Embryonic facial prominence (tissue), 1 donor: ENCODE results near the gene SUPT3H.
"Not testable (repeated sequence)": the region's sequence is repeated elsewhere in the genome, so short reads cannot be mapped to it uniquely, and the experiment has no call there.

ENCODE experiments used
- DNase-seq: peaks from one replicate; pipeline ENCODE4 v3.0.0-alpha.2; 2016; ENCODE audit errors: extremely low spot score

SUPT3H gene

DNA sequence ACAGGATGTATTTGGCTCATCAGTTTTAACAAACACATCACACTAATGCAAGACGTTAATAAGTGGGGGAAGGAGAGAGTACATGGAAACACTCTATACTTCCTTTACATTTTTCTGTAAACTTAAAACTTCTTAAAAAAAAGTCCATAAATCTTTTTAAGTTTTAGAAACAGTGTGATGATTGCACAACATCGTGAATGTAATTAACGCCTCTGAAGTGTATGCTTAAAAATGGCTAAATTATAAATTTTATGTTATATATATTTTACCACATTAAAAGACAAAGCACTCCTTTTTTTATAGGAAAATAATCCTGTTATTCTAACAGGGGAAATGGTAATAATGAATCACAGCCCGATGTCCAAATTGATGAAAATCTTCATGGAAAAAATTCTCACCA, 193.7 kb downstream of the SUPT3H start:
- no peak for DNase-seq

DNA sequence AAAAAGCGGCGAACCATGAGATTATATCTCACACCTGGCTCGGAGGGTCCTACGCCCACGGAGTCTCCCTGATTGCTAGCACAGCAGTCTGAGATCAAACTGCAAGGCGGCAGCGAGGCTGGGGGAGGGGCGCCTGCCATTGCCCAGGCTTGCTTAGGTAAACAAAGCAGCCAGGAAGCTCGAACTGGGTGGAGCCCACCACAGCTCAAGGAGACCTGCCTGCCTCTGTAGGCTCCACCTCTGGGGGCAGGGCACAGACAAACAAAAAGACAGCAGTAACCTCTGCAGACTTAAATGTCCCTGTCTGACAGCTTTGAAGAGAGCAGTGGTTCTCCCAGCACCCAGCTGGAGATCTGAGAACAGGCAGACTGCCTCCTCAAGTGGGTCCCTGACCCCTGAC, 201.4 kb downstream of the SUPT3H start:
- DNase-seq: not testable (repeated sequence)

DNA sequence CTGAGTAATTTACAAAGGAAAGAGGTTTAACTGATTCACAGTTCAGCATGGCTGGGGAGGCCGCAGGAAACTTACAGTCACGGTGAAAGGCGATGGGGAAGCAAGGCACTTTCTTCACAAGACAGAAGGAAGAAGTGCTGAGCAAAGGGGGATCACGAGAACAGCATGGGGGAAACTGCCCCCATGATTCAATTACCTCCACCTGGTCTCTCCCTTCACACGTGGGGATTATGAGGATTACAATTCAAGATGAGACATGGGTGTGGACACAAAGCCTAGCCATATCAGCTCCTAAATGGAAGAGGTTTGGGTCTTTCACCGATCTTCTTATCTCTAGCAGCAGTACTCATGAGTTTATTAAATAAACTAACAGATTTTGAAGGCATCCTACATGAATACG, 202.5 kb downstream of the SUPT3H start:
- DNase-seq: no peak

DNA sequence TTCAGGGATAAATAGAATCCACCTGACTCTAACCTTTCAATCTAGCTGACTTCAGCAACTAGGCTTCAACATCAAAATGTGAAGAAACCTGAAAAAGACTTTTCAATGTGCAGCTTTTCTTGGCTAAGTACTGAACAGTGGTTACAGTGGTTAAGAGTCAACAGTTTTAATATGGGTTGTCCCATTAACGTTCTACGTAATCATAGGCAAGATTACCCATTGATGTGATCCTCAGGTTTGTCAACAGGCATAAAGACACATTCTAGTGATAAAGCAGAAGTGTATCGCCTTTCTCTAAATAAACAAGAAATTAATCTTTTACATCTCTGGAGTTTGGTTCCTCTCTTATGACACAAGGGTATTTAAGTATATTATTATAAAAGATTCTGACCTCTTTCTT, 203.7 kb downstream of the SUPT3H start:
- no peak for DNase-seq

- no peak for DNase-seq
These were observed 206.4 kb downstream of the SUPT3H start for GRCh38 chr6:45171380-45171779.

DNA sequence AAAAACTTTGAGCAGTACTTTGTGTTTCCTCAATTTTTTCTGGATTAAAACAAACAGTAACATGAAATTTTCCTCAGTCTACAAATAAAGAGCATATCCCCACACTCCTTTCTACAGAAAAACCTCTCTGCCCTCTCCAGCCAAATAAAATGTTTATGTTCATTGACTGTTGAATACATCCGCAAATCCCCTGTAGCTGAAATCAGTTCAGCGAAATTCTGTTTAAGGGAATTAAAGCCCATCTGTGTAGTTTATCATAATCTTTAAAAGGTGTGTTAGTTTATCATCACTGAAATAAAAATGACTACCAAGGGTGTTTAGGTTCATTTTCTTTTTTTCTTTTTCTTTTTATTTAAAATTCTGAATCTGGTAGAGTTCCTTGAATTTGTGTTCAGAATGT, 207.4 kb downstream of the SUPT3H start:
- no peak for DNase-seq

DNA sequence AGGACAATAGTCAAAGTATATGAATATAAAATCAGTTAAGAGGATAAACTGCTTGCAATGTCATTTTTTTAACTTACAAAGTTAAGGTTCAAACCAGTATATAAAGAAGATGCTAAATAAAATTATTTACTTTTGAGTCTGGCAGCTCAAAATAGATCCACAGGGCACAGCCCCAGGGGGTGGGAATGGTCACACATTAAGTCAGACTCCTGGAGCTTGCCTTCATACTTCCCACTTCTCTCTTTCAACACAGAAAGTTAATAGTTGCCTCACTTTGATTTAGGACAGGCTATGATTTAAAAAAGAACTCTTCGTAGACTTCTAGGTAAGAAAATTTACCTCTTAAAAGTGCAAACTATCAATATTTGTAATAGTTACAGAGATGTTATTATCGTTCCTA, 207.9 kb downstream of the SUPT3H start:
- no peak for DNase-seq

DNA sequence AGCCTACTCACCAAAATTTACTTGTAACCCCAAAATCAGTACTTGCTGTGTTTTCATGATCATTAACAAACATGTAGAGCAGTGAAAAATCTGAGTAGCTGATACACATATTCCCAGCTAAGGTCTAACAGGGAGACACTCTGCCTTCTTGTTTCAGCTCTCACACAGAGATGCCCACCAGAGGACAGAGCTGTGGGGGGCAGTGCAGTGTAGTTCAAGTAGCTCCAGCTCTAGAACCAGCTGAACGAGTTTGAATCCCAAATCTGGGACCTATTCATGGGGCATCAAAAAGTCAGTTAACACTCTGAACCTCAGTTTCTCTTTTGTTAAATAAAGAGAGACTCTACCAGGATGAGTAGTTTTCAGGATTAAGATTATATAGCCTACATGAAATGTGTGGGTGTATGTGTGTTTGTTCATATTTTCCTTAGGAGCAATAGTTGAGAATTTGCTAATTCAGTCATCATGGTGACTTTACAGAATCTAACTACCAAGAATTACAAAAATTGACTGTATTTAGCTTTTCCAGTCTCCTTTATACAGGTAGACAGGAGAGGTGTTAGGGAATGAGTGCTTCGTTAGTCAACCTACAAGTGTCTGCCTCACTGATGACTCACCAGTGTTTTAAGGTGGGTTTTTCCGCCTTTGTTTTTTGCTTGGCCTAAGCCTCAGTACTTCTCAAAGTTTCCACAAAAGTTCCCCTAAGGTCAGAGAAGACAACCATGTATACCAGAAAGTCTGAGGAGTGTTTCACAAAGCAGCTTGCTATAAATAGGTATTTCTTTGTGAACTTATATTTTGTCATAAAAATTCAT, 213.6 kb downstream of the SUPT3H start:
- DNase-seq: no peak

DNA sequence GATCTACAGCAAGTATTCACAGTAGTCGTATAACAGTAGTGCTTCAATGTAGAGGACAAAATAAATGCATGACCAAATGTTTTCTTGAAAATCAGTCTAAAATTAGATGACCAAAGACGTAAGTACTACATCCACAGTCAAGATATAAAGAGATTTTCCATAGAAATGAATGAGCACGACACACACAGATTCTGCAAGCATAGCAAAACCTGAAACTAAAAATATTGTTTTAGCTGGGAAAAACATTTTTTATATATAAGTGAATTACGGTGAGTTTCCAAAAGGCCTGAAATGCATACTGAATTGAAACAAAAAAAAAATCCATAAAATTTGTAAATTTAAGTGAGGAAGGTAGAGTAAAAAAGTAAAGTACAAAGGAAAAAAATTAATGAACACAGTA, 217.4 kb downstream of the SUPT3H start:
- no peak for DNase-seq

GRCh38 chr6:45156075-45156474, 221.7 kb downstream of the SUPT3H start:
- no peak for DNase-seq

DNA sequence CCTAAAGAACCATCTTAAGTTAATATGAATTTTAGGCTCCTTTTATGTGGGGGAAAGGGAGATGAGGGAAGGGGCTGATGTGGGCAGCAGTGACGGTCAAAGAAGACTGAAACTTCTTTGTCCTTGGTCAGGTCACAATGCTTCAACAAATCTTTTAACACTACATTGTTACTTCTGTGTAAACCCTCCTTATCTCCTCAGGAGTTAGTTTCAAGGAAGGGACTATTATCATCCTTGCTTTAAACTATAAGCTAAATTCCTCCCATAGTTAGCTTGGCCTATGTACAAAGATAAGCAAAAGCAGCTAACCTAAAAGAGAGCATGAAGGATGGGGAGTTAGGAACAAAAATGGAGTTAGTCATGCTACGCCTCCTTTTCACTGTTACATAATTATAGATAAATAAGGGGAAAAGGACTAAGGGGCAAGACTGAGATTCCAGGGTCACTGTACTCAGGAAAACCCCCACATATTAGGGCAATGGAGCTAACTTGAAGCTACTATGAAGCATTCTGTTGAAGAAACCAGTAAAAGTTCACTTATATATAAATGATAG, 222.3 kb downstream of the SUPT3H start:
- DNase-seq: no peak

DNA sequence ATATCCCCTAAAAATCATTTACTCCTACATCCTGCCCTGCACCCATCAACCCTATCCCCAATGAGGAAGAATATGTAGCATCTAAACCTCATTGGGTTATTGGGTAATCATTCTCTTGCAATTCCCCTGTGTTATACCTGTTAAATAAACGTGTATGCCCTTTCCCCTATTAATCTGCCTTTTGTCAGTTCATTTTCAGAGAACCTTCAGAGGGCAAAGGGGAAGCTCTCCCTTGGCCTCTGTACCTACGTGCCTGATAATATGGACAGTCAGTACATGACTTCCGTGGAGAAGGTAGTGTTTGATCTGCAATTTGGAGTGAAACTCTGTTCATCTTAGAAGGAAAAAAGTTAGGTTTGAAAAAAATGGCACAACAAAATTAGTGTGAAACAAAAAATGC, 223.1 kb downstream of the SUPT3H start:
- no peak for DNase-seq

DNA sequence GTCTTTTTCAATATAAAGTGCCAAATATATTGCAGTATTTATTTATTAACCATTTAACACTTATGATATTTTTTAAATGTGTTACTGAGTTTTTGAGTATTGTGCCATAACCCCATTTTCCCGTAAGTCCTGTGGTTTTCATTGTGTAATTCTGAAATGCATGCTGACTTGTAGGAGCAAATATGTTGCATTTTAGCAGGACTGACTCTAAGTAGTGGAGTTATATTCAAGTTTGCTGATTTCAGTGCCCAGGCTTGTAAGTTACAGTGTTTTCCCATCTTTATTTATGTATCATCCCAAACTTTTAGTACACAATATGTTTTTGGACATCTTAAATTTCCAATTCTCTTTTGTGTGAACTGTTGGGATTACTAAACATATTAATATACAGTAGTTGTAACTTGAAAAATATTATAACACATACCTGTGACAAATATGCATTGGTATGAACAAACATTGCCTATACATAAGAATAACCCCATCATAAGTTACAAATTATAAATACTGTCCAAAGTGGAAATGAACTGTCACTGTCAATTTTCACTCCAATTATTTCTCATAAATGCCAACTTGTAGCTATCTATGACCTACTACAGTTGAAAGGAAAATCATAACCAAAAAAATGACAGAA, 228.9 kb downstream of the SUPT3H start:
- DNase-seq: no peak

DNA sequence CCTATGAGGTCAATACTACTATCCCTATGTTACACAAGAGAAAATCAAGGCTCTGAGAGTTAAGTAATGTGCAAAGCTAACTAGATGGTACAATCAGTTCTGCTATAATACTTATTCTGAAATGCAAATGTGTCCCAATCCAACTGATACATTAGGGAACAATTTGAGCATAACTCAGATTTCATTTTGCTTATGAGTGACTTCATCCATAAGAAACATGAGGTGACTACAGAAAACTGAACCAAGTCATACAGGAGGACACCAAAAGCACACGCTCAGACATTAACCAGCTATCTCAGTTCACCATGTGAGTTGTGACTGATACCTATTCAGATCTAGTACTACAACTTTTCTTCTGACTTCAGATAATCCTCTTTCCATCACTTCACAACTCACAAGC, 229.5 kb downstream of the SUPT3H start:
- no peak for DNase-seq

DNA sequence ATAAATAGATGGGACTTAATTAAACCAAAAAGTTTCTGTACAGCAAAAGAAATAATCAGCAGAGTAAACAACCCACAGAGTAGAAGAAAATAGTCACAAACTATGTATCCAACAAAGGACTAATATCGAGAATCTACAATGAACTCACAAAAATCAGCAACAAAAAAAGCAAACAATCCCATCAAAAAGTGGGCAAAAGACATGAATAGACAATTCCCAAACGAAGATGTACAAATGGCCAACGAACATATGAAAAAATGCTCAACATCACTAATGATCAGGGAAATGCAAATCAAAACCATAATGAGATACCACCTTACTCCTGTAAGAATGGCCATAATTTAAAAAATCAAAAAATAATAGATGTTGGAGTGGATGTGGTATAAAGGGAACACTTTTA, 232.1 kb downstream of the SUPT3H start:
- not testable (repeated sequence) for DNase-seq

- DNase-seq: no peak
These were observed 239.0 kb downstream of the SUPT3H start for GRCh38 chr6:45138765-45139164.

DNA sequence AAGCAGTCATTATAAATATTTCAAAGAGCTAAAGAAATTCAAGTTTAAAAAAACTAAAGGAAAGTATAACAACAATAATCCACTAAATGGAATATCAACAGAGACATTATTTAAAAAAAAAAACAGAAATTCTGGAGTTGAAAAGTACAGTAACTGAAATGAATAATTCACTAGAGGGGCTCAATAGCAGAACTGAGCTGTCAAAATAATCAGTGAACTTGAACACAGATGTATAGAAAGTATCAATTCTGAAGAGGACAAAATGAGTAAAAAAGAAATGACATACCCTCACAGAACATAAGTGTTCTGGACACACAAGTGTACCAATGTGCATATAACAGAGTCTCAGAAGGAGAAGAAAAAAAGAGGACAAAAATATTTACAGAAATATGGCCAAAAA, 241.2 kb downstream of the SUPT3H start:
- no peak for DNase-seq

GRCh38 chr6:45132658-45133294, 245.0 kb downstream of the SUPT3H start:
- no peak for DNase-seq

GRCh38 chr6:45132059-45132458, 245.7 kb downstream of the SUPT3H start:
- DNase-seq: no peak

GRCh38 chr6:45129051-45129450, 248.7 kb downstream of the SUPT3H start:
- no peak for DNase-seq

DNA sequence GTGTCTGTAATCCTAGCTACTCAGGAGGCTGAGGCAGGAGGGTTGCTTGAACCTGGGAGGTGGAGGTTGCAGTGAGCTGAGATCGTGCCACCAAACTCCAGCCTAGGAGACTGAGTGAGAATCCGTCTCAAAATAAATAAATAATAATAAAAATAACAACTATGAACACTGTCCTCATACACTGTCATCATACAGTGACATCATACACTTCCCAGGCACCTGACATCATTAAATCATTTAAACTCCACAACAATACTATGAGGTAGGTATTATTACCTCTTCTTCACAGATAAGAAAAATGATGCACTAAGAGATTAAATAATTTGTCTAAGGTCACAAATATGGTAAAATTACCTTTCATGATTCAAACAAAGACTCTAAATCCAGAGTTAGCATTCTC, 250.5 kb downstream of the SUPT3H start:
- no peak for DNase-seq

- DNase-seq: no peak
These were observed 251.7 kb downstream of the SUPT3H start for GRCh38 chr6:45126033-45126432.

DNA sequence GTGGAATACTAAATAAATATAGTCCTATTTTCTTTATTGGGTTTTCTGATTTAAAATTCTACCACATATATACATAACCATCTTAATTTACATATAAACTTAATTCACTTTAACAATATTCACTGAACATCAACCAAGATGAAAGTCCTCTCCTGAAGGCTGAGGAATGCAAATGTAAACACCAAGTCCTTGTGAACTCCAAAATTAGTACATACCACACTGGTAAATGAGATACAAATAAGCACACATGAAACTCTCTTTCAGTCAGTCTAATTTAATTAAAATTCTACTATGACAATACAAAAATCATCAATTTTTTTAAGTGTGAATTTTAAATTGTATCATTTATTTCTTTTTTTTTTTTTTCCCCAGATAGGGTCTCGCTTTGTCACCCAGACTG, 254.7 kb downstream of the SUPT3H start:
- DNase-seq: no peak
